Measurements from ENCODE around the gene GPR68.

GRCh38 chr14:91270188-91270587 lies 25.7 kb upstream of the GPR68 start:
- TF ChIP-seq CTCF (conservative IDR thresholded peaks at IDR 0.05; ENCODE audit: low read length), result no peak
- no peak for TF ChIP-seq EZH2phosphoT487 (IDR thresholded peaks at IDR 0.05; ENCODE audit: borderline replicate concordance)
